Endothelial cell of umbilical vein (primary cell): ENCODE data around the gene C3orf80. TPM values are rescaled to one million over a fixed set of nuclear protein-coding genes. Genes with fewer than 3 reads are reported as not detected.

ENCODE experiments used
- BruUV-seq: library from RNA; stranded (reverse); fragments of 400-500 nt; replicated peaks from 2 replicates; lab custom pipeline; 2021; lab: Mats Ljungman, UMichigan
- CTCF ChIA-PET: fragments of 300-600, 350-600 bp; sonication (Branson Sonifier 250); formaldehyde crosslinking; loops from one replicate; lab custom pipeline; 2021; ENCODE audit warnings: antibody characterized with exemption, inconsistent platforms; lab: Charles Lee
- POLR2A ChIA-PET: fragments of 300-600, 350-600 bp; sonication (Branson Sonifier 250); formaldehyde crosslinking; loops from one replicate; lab custom pipeline; 2021; ENCODE audit warnings: antibody characterized with exemption, inconsistent platforms; lab: Charles Lee
- DNase-seq: peaks from one replicate; pipeline ENCODE4 v3.0.0-alpha.2; 2011; ENCODE audit warnings: low read depth, low spot score
- FAIRE-seq: peaks from 2 replicates; lab custom pipeline; 2011; peaks lifted over from hg19 to GRCh38; lab: Jason Lieb, UNC
- H2AFZ ChIP-seq: 2 replicates; pipeline ENCODE4 v1.6.0; 2012; ENCODE audit warnings: low read depth, low read length, control low read depth, inconsistent platforms
- H3K27ac ChIP-seq: 2 replicates; pipeline ENCODE4 v1.5.1; 2011; ENCODE audit warnings: low read depth, mild to moderate bottlenecking, control low read depth, low read length, moderate library complexity; ENCODE audit not compliant: insufficient read depth
- H3K27me3 ChIP-seq, 2 experiments: 2 replicates each; pipeline versions ENCODE4 v1.6.0 to v1.6.1; 2011; ENCODE audit warnings: low read length in 2 of 2, mixed read lengths in 1 of 2; ENCODE audit not compliant: control insufficient read depth in 2 of 2, insufficient read depth in 2 of 2
- H3K36me3 ChIP-seq, 2 experiments: 2 replicates in 1 of 2; 3 replicates in 1 of 2; pipeline ENCODE4 v1.5.1; 2011; ENCODE audit warnings: low read length in 2 of 2, mild to moderate bottlenecking in 1 of 2, moderate library complexity in 1 of 2; ENCODE audit not compliant: control insufficient read depth in 2 of 2, insufficient read depth in 2 of 2; ENCODE audit errors: extremely low read depth in 1 of 2
- H3K4me1 ChIP-seq: 3 replicates; pipeline ENCODE4 v1.5.1; 2011; ENCODE audit warnings: mild to moderate bottlenecking, low read length; ENCODE audit not compliant: control insufficient read depth, insufficient read depth; ENCODE audit errors: extremely low read depth
- H3K4me2 ChIP-seq: 2 replicates; pipeline ENCODE4 v1.6.1; 2011; ENCODE audit warnings: low read length, control low read depth, mixed read lengths; ENCODE audit not compliant: insufficient read depth
- H3K4me3 ChIP-seq, 3 experiments: fragments of 200-600 bp in 1 of 3; sonication (generic), shearing (Covaris generic) in 1 of 3; replicated peaks in 1 of 3; 2 replicates each; pipeline ENCODE4 v1.5.1; 2011 to 2016; ENCODE audit warnings: control low read depth in 3 of 3, low read length in 3 of 3, mild to moderate bottlenecking in 2 of 3, inconsistent platforms in 1 of 3, low read depth in 1 of 3, moderate library complexity in 1 of 3; ENCODE audit not compliant: insufficient read depth in 1 of 3
- H3K79me2 ChIP-seq: 2 replicates; pipeline ENCODE4 v1.6.0; 2012; ENCODE audit warnings: low read length, inconsistent platforms; ENCODE audit not compliant: control insufficient read depth, insufficient read depth
- H3K9ac ChIP-seq: replicated peaks from 2 replicates; pipeline ENCODE3; 2011; ENCODE audit warnings: low read length, control low read depth; ENCODE audit not compliant: insufficient read depth; ENCODE audit errors: extremely low read depth
- H3K9me1 ChIP-seq: replicated peaks from 3 replicates; pipeline ENCODE4 v1.6.0; 2011; ENCODE audit warnings: mild to moderate bottlenecking, low read length; ENCODE audit not compliant: control insufficient read depth, insufficient read depth; ENCODE audit errors: extremely low read depth
- H3K9me3 ChIP-seq: replicated peaks from 2 replicates; pipeline ENCODE4 v1.5.1; 2012; ENCODE audit warnings: low read length, inconsistent platforms; ENCODE audit not compliant: control insufficient read depth, insufficient read depth
- H4K20me1 ChIP-seq: replicated peaks from 2 replicates; pipeline ENCODE3; 2011; ENCODE audit warnings: mild to moderate bottlenecking, low read length; ENCODE audit not compliant: control insufficient read depth, insufficient read depth; ENCODE audit errors: extremely low read depth
- EZH2 ChIP-seq: IDR thresholded peaks from 2 replicates; pipeline ENCODE4 v1.6.1; 2012; ENCODE audit warnings: borderline replicate concordance, low read depth, mild to moderate bottlenecking, moderate library complexity, low read length, inconsistent platforms; ENCODE audit not compliant: severe bottlenecking
- FOS ChIP-seq: IDR thresholded peaks from 2 replicates; pipeline ENCODE4 v1.6.1; 2011; ENCODE audit warnings: mild to moderate bottlenecking, low read length, moderate library complexity, borderline replicate concordance; ENCODE audit not compliant: insufficient read depth
- GATA2 ChIP-seq: IDR thresholded peaks from 2 replicates; pipeline ENCODE4 v1.7.0; 2011; ENCODE audit warnings: low read depth, mild to moderate bottlenecking, moderate library complexity, mixed read lengths, low read length; ENCODE audit not compliant: insufficient read length, insufficient read depth
- JUN ChIP-seq: IDR thresholded peaks from 2 replicates; pipeline ENCODE4 v1.6.1; 2011; ENCODE audit warnings: borderline replicate concordance, low read depth; ENCODE audit not compliant: insufficient read length, insufficient read depth
- MYC ChIP-seq: IDR thresholded peaks from one replicate; pipeline ENCODE4 v1.6.1; 2011; ENCODE audit warnings: mild to moderate bottlenecking, low read depth, low read length
- POLR2A ChIP-seq: IDR thresholded peaks from 2 replicates; pipeline ENCODE4 v1.6.1; 2012; ENCODE audit warnings: low read depth, mild to moderate bottlenecking, control low read depth, low read length
- POLR2AphosphoS5 ChIP-seq: IDR thresholded peaks from 2 replicates; pipeline ENCODE4 v1.6.1; 2012; ENCODE audit warnings: low read depth, mild to moderate bottlenecking, control low read depth, low read length, moderate library complexity; ENCODE audit not compliant: insufficient read depth
- dilution Hi-C: fragments of 300-500 bp; cut with MboI; formaldehyde crosslinking; loops from one replicate; pipeline ENCODE4 v1.15.0; 2019; ENCODE audit warnings: low sequenced_read_pairs; ENCODE audit not compliant: extremely low pct_ligation_motif_present
- intact Hi-C: fragments of 100-400 bp; cut with micrococcal nuclease; formaldehyde crosslinking; loops from one replicate; pipeline ENCODE4 v1.10.0; 2022
- polyA plus RNA-seq, 4 experiments: library from polyadenylated mRNA; depleted of rRNA in 3 of 4; stranded (reverse) in 3 of 4; unstranded in 1 of 4; fragments of >200 nt; gene quantifications; 2 replicates each; pipeline versions ENCODE4 v1.2.1 to v1.2.3, GENCODE V29; 2011 to 2012; ENCODE audit warnings: missing spikeins in 1 of 4
- total RNA-seq: library from RNA; stranded (reverse); gene quantifications from 2 replicates; pipeline ENCODE4 v1.2.3, GENCODE V29; 2021
- TF ChIP-seq, protein P1 (sequence below), 2 donors: IDR thresholded peaks; 1 replicate in 1 of 2; 2 replicates in 1 of 2; pipeline ENCODE4 v1.5.1; 2011; ENCODE audit warnings: low read length in 2 of 2, mild to moderate bottlenecking in 2 of 2, moderate library complexity in 2 of 2, control low read depth in 1 of 2, inconsistent platforms in 1 of 2, low read depth in 1 of 2; ENCODE audit not compliant: insufficient read depth in 1 of 2; ENCODE audit errors: extremely low read depth in 1 of 2
- TF ChIP-seq, protein P2 (sequence below): IDR thresholded peaks from 2 replicates; pipeline ENCODE4 v1.6.1; 2011; ENCODE audit not compliant: insufficient read depth, insufficient read length

Gene C3orf80
- total and polyA plus RNA-seq, 2 donors (not counting 3 experiments of a cell fraction or from before 2014, with no cell fraction given) = 0.04 TPM; not detected in 1

DNA sequence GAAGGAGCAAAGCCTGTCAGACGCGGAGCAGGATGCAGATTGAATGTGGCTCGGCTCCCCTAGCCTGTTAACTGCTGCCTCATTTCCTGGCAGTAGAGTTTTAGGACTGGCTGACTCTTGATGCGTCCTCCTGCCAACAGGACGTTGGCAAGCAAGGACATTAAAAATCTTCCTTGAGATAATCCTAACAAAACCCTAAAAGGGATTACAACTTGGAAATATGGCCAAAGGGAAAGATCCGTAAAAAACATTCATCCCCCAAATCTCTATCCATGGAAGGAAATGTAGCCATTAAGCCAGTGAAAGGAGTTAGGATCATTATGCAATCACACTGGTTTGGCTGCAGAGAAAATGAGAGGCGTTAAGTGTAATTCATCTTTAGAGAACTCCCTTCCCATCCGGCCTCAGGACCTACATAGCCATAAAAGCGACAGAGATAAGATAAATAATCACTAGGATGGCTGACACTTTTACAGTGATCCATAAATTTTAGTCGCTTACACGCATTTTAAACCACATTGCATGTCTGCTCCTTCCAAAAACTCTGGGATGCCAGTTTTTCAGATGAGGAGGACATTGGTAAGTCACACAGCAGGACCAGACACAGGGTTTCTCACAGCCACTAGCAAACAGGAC lies 44.5 kb upstream of the C3orf80 start:
- no peaks in the 10 kb centered on the region for H3K27me3 ChIP-seq

GRCh38 chr3:160183345-160184076 lies 41.7 kb upstream of the C3orf80 start:
- Histone ChIP-seq H2AFZ (no peak overlapping the region), H3K9ac (no peak overlapping the region), H3K4me2 (no peak overlapping the region), H3K79me2 (no peaks in the 10 kb centered on the region), H3K27ac (no peak overlapping the region), H4K20me1 (no peaks in the 10 kb centered on the region), H3K36me3 (no peaks in the 10 kb centered on the region), H3K4me3 (no peak overlapping the region), H3K4me1 (peaks cover 11% of the 10 kb centered on the region), H3K27me3 (peaks cover 0 to 3% of the 10 kb centered on the region in 2 experiments), H3K9me1 (no peaks in the 10 kb centered on the region), H3K9me3 (no peaks in the 10 kb centered on the region)
- TF ChIP-seq, protein P1, sequence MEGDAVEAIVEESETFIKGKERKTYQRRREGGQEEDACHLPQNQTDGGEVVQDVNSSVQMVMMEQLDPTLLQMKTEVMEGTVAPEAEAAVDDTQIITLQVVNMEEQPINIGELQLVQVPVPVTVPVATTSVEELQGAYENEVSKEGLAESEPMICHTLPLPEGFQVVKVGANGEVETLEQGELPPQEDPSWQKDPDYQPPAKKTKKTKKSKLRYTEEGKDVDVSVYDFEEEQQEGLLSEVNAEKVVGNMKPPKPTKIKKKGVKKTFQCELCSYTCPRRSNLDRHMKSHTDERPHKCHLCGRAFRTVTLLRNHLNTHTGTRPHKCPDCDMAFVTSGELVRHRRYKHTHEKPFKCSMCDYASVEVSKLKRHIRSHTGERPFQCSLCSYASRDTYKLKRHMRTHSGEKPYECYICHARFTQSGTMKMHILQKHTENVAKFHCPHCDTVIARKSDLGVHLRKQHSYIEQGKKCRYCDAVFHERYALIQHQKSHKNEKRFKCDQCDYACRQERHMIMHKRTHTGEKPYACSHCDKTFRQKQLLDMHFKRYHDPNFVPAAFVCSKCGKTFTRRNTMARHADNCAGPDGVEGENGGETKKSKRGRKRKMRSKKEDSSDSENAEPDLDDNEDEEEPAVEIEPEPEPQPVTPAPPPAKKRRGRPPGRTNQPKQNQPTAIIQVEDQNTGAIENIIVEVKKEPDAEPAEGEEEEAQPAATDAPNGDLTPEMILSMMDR (IDR thresholded peaks at IDR 0.05; ENCODE audit: extremely low read depth in 1 of 2, insufficient read depth in 1 of 2, low read depth in 1 of 2, low read length in 2 of 2) = no peak
- TF ChIP-seq EZH2 = no peak
- TF ChIP-seq, protein P2, sequence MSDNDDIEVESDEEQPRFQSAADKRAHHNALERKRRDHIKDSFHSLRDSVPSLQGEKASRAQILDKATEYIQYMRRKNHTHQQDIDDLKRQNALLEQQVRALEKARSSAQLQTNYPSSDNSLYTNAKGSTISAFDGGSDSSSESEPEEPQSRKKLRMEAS = no peak
- no peak for TF ChIP-seq MYC
- no peak for TF ChIP-seq POLR2A
- no peak for TF ChIP-seq POLR2AphosphoS5
- no peak for TF ChIP-seq JUN
- TF ChIP-seq GATA2 = no peak
- no peak for TF ChIP-seq FOS
- no TSS peak for BruUV-seq
- intact Hi-C loops (no loop called here), dilution Hi-C loops (no loop called here)
- no peak for FAIRE-seq
- DNase-seq = no peak
- ChIA-PET POLR2A (interaction anchor here (1.2 kb wide), 1 partner anchor 167 kb away, joined by 3 read pairs; no protein-coding TSS in a partner anchor), CTCF (interaction anchor here (1.1 to 1.4 kb wide), 2 partner anchors 13 to 21 kb away, joined by 4 read pairs; no protein-coding TSS in a partner anchor)

More for the DNA sequence above, 44.5 kb upstream of the C3orf80 start:
- H3K27ac ChIP-seq = no peak overlapping the region
- CTCF ChIA-PET = no interaction called here
- peak overlapping the region; percentile 58 for H3K4me2 ChIP-seq
- no peaks in the 10 kb centered on the region for H3K79me2 ChIP-seq
- dilution Hi-C loops (no loop called here), intact Hi-C loops (no loop called here)
- DNase-seq (peak; percentile 66), FAIRE-seq (peak; percentile 64)
- peak overlapping the region; percentile 16 for H3K9ac ChIP-seq
- no peaks in the 10 kb centered on the region for H3K36me3 ChIP-seq
- H3K4me1 ChIP-seq = peaks cover 11% of the 10 kb centered on the region
- H4K20me1 ChIP-seq = no peaks in the 10 kb centered on the region
- POLR2A ChIA-PET = no interaction called here
- TF ChIP-seq FOS = no peak
- TF ChIP-seq EZH2 = no peak
- TF ChIP-seq GATA2 = no peak
- TF ChIP-seq MYC = no peak
- no peak for TF ChIP-seq POLR2AphosphoS5
- TF ChIP-seq POLR2A = no peak
- TF ChIP-seq, protein P2 = no peak
- no peak for TF ChIP-seq JUN
- no TSS peak for BruUV-seq
- peak overlapping the region; percentile 73 for H2AFZ ChIP-seq
- H3K9me1 ChIP-seq = no peaks in the 10 kb centered on the region
- H3K9me3 ChIP-seq = no peaks in the 10 kb centered on the region
- peak overlapping the region in 1 of 3 experiments; percentile 23 for H3K4me3 ChIP-seq
